Measurements from ENCODE around the gene CYS1.

The CYS1 gene

GRCh38 chr2:10072656-10073480, 7.3 kb downstream of the CYS1 start:
- H3K4me3 ChIP-seq (ENCODE audit: low read length): no peak overlapping the region
- no peak for TF ChIP-seq ZNF274 (IDR thresholded peaks at IDR 0.05; ENCODE audit: low read depth, low read length)

- no peak overlapping the region for H3K4me3 ChIP-seq (ENCODE audit: low read length)
- no peak for TF ChIP-seq ZNF274 (IDR thresholded peaks at IDR 0.05; ENCODE audit: low read depth, low read length)
Observed at GRCh38 chr2:10071595-10071994, 8.6 kb downstream of the CYS1 start.

- no peak for TF ChIP-seq ZNF274 (IDR thresholded peaks at IDR 0.05; ENCODE audit: low read depth, low read length)
Observed at GRCh38 chr2:10071176-10071575, 9.0 kb downstream of the CYS1 start.

GRCh38 chr2:10067881-10068280, 12.3 kb downstream of the CYS1 start:
- no peak for TF ChIP-seq ZNF274 (IDR thresholded peaks at IDR 0.05; ENCODE audit: low read depth, low read length)
- H3K4me3 ChIP-seq (ENCODE audit: low read length): no peak overlapping the region

More at GRCh38 chr2:10071176-10071575, 9.0 kb downstream of the CYS1 start:
- H3K4me3 ChIP-seq (ENCODE audit: low read length): no peak overlapping the region

GRCh38 chr2:10067330-10067729, 12.9 kb downstream of the CYS1 start:
- no peak for TF ChIP-seq ZNF274 (IDR thresholded peaks at IDR 0.05; ENCODE audit: low read depth, low read length)
- no peak overlapping the region for H3K4me3 ChIP-seq (ENCODE audit: low read length)

- H3K4me3 ChIP-seq (ENCODE audit: low read length): no peak overlapping the region
- TF ChIP-seq ZNF274 (IDR thresholded peaks at IDR 0.05; ENCODE audit: low read depth, low read length): no peak
Observed at GRCh38 chr2:10065773-10066055, 14.5 kb downstream of the CYS1 start.

- TF ChIP-seq ZNF274 (IDR thresholded peaks at IDR 0.05; ENCODE audit: low read depth, low read length): no peak
- H3K4me3 ChIP-seq (ENCODE audit: low read length): no peak overlapping the region
Observed at GRCh38 chr2:10064932-10065772, 15.1 kb downstream of the CYS1 start.

- no peak overlapping the region for H3K4me3 ChIP-seq (ENCODE audit: low read length)
- no peak for TF ChIP-seq ZNF274 (IDR thresholded peaks at IDR 0.05; ENCODE audit: low read depth, low read length)
Observed at GRCh38 chr2:10063566-10063965, 16.6 kb downstream of the CYS1 start.

GRCh38 chr2:10062931-10063365, 17.3 kb downstream of the CYS1 start:
- no peak overlapping the region for H3K4me3 ChIP-seq (ENCODE audit: low read length)
- TF ChIP-seq ZNF274 (IDR thresholded peaks at IDR 0.05; ENCODE audit: low read depth, low read length): no peak

GRCh38 chr2:10061221-10061925, 18.8 kb downstream of the CYS1 start:
- H3K4me3 ChIP-seq (ENCODE audit: low read length): no peak overlapping the region
- TF ChIP-seq ZNF274 (IDR thresholded peaks at IDR 0.05; ENCODE audit: low read depth, low read length): no peak

GRCh38 chr2:10059552-10060335, 20.5 kb downstream of the CYS1 start:
- no peak for TF ChIP-seq ZNF274 (IDR thresholded peaks at IDR 0.05; ENCODE audit: low read depth, low read length)

GRCh38 chr2:10059016-10059351, 21.2 kb downstream of the CYS1 start:
- no peak for TF ChIP-seq ZNF274 (IDR thresholded peaks at IDR 0.05; ENCODE audit: low read depth, low read length)
- no peak overlapping the region for H3K4me3 ChIP-seq (ENCODE audit: low read length)

More at GRCh38 chr2:10059552-10060335, 20.5 kb downstream of the CYS1 start:
- no peak overlapping the region for H3K4me3 ChIP-seq (ENCODE audit: low read length)

- H3K4me3 ChIP-seq (ENCODE audit: low read length): no peak overlapping the region
- TF ChIP-seq ZNF274 (IDR thresholded peaks at IDR 0.05; ENCODE audit: low read depth, low read length): no peak
Observed at GRCh38 chr2:10058251-10059015, 21.8 kb downstream of the CYS1 start.

All from GM08714 (cell line).